HUES48 (cell line): ENCODE data around the gene POGK.
A peak's percentile ranks its signal among the peaks of the same experiment; 100 is the strongest.

ENCODE experiments used
- H3K27ac ChIP-seq: one replicate; pipeline ENCODE4 v1.7.0; 2013; ENCODE audit warnings: low read depth, low read length, inconsistent platforms
- H3K27me3 ChIP-seq: 2 replicates; pipeline ENCODE4 v1.6.1; 2013; ENCODE audit warnings: mild to moderate bottlenecking, low read length; ENCODE audit not compliant: control insufficient read depth, insufficient read depth
- H3K36me3 ChIP-seq: 2 replicates; pipeline ENCODE4 v1.6.1; 2013; ENCODE audit warnings: low read length; ENCODE audit not compliant: control insufficient read depth, insufficient read depth
- H3K4me1 ChIP-seq: 2 replicates; pipeline ENCODE4 v1.6.1; 2013; ENCODE audit warnings: mild to moderate bottlenecking, low read length; ENCODE audit not compliant: control insufficient read depth, insufficient read depth
- H3K4me3 ChIP-seq: 2 replicates; pipeline ENCODE4 v1.5.1; 2013; ENCODE audit warnings: mild to moderate bottlenecking, low read depth, low read length
- H3K9ac ChIP-seq: 2 replicates; pipeline ENCODE4 v1.6.1; 2013; ENCODE audit warnings: mild to moderate bottlenecking, low read depth, low read length, moderate library complexity
- H3K9me3 ChIP-seq: 2 replicates; pipeline ENCODE4 v1.6.1; 2013; ENCODE audit warnings: low read length; ENCODE audit not compliant: control insufficient read depth, insufficient read depth

POGK gene

GRCh38 chr1:166836733-166837132 is 2.5 kb upstream of the POGK start:
- Histone ChIP-seq H3K9me3 (no peaks in the 10 kb centered on the region), H3K27me3 (no peaks in the 10 kb centered on the region), H3K4me1 (peaks cover 17% of the 10 kb centered on the region), H3K9ac (no peak overlapping the region), H3K4me3 (no peak overlapping the region), H3K27ac (no peak overlapping the region), H3K36me3 (peaks cover 12% of the 10 kb centered on the region)

- H3K36me3 ChIP-seq: peaks cover 42% of the 10 kb centered on the region
- peaks cover 17% of the 10 kb centered on the region for H3K4me1 ChIP-seq
- H3K4me3 ChIP-seq: peak overlapping the region; percentile 91
- no peaks in the 10 kb centered on the region for H3K27me3 ChIP-seq
- H3K9ac ChIP-seq: peak overlapping the region; percentile 92
- H3K27ac ChIP-seq: peak overlapping the region; percentile 88
- no peaks in the 10 kb centered on the region for H3K9me3 ChIP-seq
Observed at GRCh38 chr1:166839600-166840308, 479 bp downstream of the POGK start.

GRCh38 chr1:166840309-166841274 is 1.3 kb downstream of the POGK start:
- H3K4me3 ChIP-seq: peak overlapping the region; percentile 91
- H3K4me1 ChIP-seq: peaks cover 17% of the 10 kb centered on the region
- peak overlapping the region; percentile 88 for H3K27ac ChIP-seq
- H3K9ac ChIP-seq: peak overlapping the region; percentile 80
- peaks cover 50% of the 10 kb centered on the region for H3K36me3 ChIP-seq
- H3K9me3 ChIP-seq: no peaks in the 10 kb centered on the region
- no peaks in the 10 kb centered on the region for H3K27me3 ChIP-seq

GRCh38 chr1:166843322-166843721 is 4.0 kb downstream of the POGK start:
- Histone ChIP-seq H3K9me3 (no peaks in the 10 kb centered on the region), H3K4me3 (no peak overlapping the region), H3K27me3 (no peaks in the 10 kb centered on the region), H3K4me1 (peaks cover 13% of the 10 kb centered on the region), H3K27ac (no peak overlapping the region), H3K9ac (no peak overlapping the region), H3K36me3 (peaks cover 78% of the 10 kb centered on the region)

- Histone ChIP-seq H3K27me3 (no peaks in the 10 kb centered on the region), H3K9ac (no peak overlapping the region), H3K36me3 (peaks cover 84% of the 10 kb centered on the region), H3K27ac (no peak overlapping the region), H3K4me3 (no peak overlapping the region), H3K4me1 (peaks cover 11% of the 10 kb centered on the region), H3K9me3 (no peaks in the 10 kb centered on the region)
Observed at GRCh38 chr1:166843769-166844596, 4.7 kb downstream of the POGK start.

GRCh38 chr1:166844791-166845190 is 5.5 kb downstream of the POGK start:
- Histone ChIP-seq H3K27me3 (no peaks in the 10 kb centered on the region), H3K9me3 (no peaks in the 10 kb centered on the region), H3K9ac (no peak overlapping the region), H3K4me3 (no peak overlapping the region), H3K27ac (no peak overlapping the region), H3K4me1 (peaks cover 11% of the 10 kb centered on the region; the same call in 1 of the 2 replicates), H3K36me3 (peaks cover 92% of the 10 kb centered on the region)

GRCh38 chr1:166848193-166848592 is 8.9 kb downstream of the POGK start:
- no peak overlapping the region for H3K4me3 ChIP-seq
- no peaks in the 10 kb centered on the region for H3K9me3 ChIP-seq
- H3K4me1 ChIP-seq: no peaks in the 10 kb centered on the region
- H3K27ac ChIP-seq: no peak overlapping the region
- H3K27me3 ChIP-seq: no peaks in the 10 kb centered on the region
- H3K36me3 ChIP-seq: peaks cover 100% of the 10 kb centered on the region
- H3K9ac ChIP-seq: no peak overlapping the region

GRCh38 chr1:166849135-166849534 is 9.9 kb downstream of the POGK start:
- no peak overlapping the region for H3K9ac ChIP-seq
- H3K36me3 ChIP-seq: peaks cover 100% of the 10 kb centered on the region
- no peaks in the 10 kb centered on the region for H3K27me3 ChIP-seq
- H3K27ac ChIP-seq: no peak overlapping the region
- no peaks in the 10 kb centered on the region for H3K4me1 ChIP-seq
- no peaks in the 10 kb centered on the region for H3K9me3 ChIP-seq
- no peak overlapping the region for H3K4me3 ChIP-seq

- no peak overlapping the region for H3K27ac ChIP-seq
- H3K36me3 ChIP-seq: peaks cover 100% of the 10 kb centered on the region
- no peaks in the 10 kb centered on the region for H3K27me3 ChIP-seq
- H3K4me1 ChIP-seq: no peaks in the 10 kb centered on the region
- H3K9me3 ChIP-seq: no peaks in the 10 kb centered on the region
- H3K9ac ChIP-seq: no peak overlapping the region
- no peak overlapping the region for H3K4me3 ChIP-seq
Observed at GRCh38 chr1:166852918-166853317, 13.6 kb downstream of the POGK start.

- H3K36me3 ChIP-seq: peaks cover 100% of the 10 kb centered on the region
- H3K9me3 ChIP-seq: no peaks in the 10 kb centered on the region
- H3K4me1 ChIP-seq: peaks cover 7% of the 10 kb centered on the region
- H3K27me3 ChIP-seq: no peaks in the 10 kb centered on the region
- H3K27ac ChIP-seq: no peak overlapping the region
- no peak overlapping the region for H3K4me3 ChIP-seq
- no peak overlapping the region for H3K9ac ChIP-seq
Observed at GRCh38 chr1:166855558-166855957, 16.3 kb downstream of the POGK start.
